Fibroblast of lung (primary cell): Measurements from ENCODE around the gene RASA4B.

Source experiments
- EZH2 ChIP-seq: IDR thresholded peaks from 2 replicates; pipeline ENCODE4 v1.5.1; 2012; ENCODE audit warnings: low read length, control low read depth, mild to moderate bottlenecking; ENCODE audit errors: missing control alignments
- TF ChIP-seq, protein P1 (sequence below), 2 donors: IDR thresholded peaks in 1 of 2; conservative IDR thresholded peaks in 1 of 2; 1 replicate in 1 of 2; 2 replicates in 1 of 2; pipeline ENCODE4 v1.5.1; 2011 to 2012; ENCODE audit warnings: low read length in 2 of 2, control low read depth in 1 of 2, inconsistent platforms in 1 of 2, low read depth in 1 of 2, mild to moderate bottlenecking in 1 of 2

DNA sequence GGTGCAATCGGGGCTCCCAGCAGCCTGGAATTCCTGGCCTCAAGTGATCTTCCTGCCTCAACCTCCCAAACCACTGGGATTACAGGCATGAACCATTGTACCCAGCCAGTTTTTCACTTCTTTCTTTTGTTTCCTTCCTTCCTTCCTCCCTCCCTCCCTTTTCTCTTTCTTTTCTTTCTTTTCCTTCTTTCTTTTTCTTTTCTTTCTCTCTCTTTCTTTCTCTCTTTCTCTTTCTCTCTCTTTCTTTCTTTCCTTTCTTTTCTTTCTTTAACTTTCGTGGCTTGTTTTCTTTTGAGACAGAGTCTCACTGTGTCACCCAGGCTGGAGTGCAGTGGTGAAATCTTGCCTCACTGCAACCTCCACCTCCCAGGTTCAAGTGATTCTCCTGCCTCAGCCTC is 71.9 kb downstream of the RASA4B start:
- TF ChIP-seq, protein P1, sequence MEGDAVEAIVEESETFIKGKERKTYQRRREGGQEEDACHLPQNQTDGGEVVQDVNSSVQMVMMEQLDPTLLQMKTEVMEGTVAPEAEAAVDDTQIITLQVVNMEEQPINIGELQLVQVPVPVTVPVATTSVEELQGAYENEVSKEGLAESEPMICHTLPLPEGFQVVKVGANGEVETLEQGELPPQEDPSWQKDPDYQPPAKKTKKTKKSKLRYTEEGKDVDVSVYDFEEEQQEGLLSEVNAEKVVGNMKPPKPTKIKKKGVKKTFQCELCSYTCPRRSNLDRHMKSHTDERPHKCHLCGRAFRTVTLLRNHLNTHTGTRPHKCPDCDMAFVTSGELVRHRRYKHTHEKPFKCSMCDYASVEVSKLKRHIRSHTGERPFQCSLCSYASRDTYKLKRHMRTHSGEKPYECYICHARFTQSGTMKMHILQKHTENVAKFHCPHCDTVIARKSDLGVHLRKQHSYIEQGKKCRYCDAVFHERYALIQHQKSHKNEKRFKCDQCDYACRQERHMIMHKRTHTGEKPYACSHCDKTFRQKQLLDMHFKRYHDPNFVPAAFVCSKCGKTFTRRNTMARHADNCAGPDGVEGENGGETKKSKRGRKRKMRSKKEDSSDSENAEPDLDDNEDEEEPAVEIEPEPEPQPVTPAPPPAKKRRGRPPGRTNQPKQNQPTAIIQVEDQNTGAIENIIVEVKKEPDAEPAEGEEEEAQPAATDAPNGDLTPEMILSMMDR (conservative IDR thresholded peaks at IDR 0.05 in 1 of 2, IDR thresholded peaks at IDR 0.05 in 1 of 2; ENCODE audit: low read depth in 1 of 2, low read length in 2 of 2), result no peak
- TF ChIP-seq EZH2, result no peak
